ENCODE results near the gene TRA2B.

Gene TRA2B

DNA sequence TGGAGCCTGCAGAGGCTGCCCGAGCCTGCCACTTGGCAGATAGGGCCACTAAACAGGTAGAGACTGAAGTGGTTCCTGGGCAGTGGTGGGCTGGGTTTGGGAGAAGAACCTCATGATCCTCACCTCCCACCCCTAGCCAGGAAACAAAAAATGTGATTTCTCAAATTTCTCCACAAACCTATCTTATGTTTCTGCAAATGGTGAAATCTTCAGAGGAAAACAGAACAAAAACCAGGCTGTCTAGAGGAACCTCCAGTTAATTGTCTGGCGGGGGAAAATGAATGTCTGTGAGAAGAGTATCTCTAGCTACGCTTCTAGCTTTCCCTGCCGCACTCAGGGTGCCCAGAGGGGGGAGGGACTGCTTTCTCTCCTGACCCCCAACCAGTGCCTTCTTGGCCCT lies 55.9 kb downstream of the TRA2B start:
- ATAC-seq: no peak
- TF ChIP-seq ESRRG (CRISPR knock-in tag; IDR thresholded peaks at IDR 0.05) (no peak), ZC3H10 (CRISPR knock-in tag; IDR thresholded peaks at IDR 0.05) (no peak), TCF4 (CRISPR knock-in tag; IDR thresholded peaks at IDR 0.05; ENCODE audit: borderline replicate concordance) (no peak), POU6F1 (CRISPR knock-in tag; IDR thresholded peaks at IDR 0.05; ENCODE audit: borderline replicate concordance, low read depth) (no peak), CSDC2 (CRISPR knock-in tag; IDR thresholded peaks at IDR 0.05) (no peak)
- TF ChIP-seq, protein P1, sequence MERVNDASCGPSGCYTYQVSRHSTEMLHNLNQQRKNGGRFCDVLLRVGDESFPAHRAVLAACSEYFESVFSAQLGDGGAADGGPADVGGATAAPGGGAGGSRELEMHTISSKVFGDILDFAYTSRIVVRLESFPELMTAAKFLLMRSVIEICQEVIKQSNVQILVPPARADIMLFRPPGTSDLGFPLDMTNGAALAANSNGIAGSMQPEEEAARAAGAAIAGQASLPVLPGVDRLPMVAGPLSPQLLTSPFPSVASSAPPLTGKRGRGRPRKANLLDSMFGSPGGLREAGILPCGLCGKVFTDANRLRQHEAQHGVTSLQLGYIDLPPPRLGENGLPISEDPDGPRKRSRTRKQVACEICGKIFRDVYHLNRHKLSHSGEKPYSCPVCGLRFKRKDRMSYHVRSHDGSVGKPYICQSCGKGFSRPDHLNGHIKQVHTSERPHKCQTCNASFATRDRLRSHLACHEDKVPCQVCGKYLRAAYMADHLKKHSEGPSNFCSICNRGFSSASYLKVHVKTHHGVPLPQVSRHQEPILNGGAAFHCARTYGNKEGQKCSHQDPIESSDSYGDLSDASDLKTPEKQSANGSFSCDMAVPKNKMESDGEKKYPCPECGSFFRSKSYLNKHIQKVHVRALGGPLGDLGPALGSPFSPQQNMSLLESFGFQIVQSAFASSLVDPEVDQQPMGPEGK (CRISPR knock-in tag; IDR thresholded peaks at IDR 0.05; ENCODE audit: borderline replicate concordance): no peak

GRCh38 chr3:185880600-185880999 lies 57.2 kb downstream of the TRA2B start:
- ATAC-seq: no peak
- no peak for TF ChIP-seq PPARA (CRISPR knock-in tag; IDR thresholded peaks at IDR 0.05; ENCODE audit: borderline replicate concordance)
- TF ChIP-seq, protein P2, sequence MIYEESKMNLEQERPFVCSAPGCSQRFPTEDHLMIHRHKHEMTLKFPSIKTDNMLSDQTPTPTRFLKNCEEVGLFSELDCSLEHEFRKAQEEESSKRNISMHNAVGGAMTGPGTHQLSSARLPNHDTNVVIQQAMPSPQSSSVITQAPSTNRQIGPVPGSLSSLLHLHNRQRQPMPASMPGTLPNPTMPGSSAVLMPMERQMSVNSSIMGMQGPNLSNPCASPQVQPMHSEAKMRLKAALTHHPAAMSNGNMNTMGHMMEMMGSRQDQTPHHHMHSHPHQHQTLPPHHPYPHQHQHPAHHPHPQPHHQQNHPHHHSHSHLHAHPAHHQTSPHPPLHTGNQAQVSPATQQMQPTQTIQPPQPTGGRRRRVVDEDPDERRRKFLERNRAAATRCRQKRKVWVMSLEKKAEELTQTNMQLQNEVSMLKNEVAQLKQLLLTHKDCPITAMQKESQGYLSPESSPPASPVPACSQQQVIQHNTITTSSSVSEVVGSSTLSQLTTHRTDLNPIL (CRISPR knock-in tag; IDR thresholded peaks at IDR 0.05; ENCODE audit: low read depth): no peak
- no peak for TF ChIP-seq SNAI2 (CRISPR knock-in tag; IDR thresholded peaks at IDR 0.05)
- no peak for TF ChIP-seq ZNF70 (CRISPR knock-in tag; IDR thresholded peaks at IDR 0.05)
- no peak for TF ChIP-seq ZFP30 (CRISPR knock-in tag; IDR thresholded peaks at IDR 0.05)
- TF ChIP-seq POU6F1 (CRISPR knock-in tag; IDR thresholded peaks at IDR 0.05; ENCODE audit: borderline replicate concordance, low read depth): no peak
- TF ChIP-seq ISL1 (CRISPR knock-in tag; IDR thresholded peaks at IDR 0.05): no peak
- TF ChIP-seq CSRNP3 (CRISPR knock-in tag; IDR thresholded peaks at IDR 0.05): no peak
- TF ChIP-seq ZFP3 (CRISPR knock-in tag; IDR thresholded peaks at IDR 0.05): no peak
- TF ChIP-seq, protein P3, sequence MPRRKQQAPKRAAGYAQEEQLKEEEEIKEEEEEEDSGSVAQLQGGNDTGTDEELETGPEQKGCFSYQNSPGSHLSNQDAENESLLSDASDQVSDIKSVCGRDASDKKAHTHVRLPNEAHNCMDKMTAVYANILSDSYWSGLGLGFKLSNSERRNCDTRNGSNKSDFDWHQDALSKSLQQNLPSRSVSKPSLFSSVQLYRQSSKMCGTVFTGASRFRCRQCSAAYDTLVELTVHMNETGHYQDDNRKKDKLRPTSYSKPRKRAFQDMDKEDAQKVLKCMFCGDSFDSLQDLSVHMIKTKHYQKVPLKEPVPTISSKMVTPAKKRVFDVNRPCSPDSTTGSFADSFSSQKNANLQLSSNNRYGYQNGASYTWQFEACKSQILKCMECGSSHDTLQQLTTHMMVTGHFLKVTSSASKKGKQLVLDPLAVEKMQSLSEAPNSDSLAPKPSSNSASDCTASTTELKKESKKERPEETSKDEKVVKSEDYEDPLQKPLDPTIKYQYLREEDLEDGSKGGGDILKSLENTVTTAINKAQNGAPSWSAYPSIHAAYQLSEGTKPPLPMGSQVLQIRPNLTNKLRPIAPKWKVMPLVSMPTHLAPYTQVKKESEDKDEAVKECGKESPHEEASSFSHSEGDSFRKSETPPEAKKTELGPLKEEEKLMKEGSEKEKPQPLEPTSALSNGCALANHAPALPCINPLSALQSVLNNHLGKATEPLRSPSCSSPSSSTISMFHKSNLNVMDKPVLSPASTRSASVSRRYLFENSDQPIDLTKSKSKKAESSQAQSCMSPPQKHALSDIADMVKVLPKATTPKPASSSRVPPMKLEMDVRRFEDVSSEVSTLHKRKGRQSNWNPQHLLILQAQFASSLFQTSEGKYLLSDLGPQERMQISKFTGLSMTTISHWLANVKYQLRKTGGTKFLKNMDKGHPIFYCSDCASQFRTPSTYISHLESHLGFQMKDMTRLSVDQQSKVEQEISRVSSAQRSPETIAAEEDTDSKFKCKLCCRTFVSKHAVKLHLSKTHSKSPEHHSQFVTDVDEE (CRISPR knock-in tag; IDR thresholded peaks at IDR 0.05): no peak
- no peak for TF ChIP-seq TOX (CRISPR knock-in tag; IDR thresholded peaks at IDR 0.05; ENCODE audit: borderline replicate concordance)
- no peak for TF ChIP-seq ZC3H10 (CRISPR knock-in tag; IDR thresholded peaks at IDR 0.05)
- TF ChIP-seq, protein P1 (CRISPR knock-in tag; IDR thresholded peaks at IDR 0.05; ENCODE audit: borderline replicate concordance): no peak
- TF ChIP-seq GLIS3 (CRISPR knock-in tag; IDR thresholded peaks at IDR 0.05): no peak
- TF ChIP-seq ZNF565 (CRISPR knock-in tag; conservative IDR thresholded peaks at IDR 0.05; ENCODE audit: low read depth): no peak
